ENCODE data around the gene TRIM52.

TRIM52 gene

DNA sequence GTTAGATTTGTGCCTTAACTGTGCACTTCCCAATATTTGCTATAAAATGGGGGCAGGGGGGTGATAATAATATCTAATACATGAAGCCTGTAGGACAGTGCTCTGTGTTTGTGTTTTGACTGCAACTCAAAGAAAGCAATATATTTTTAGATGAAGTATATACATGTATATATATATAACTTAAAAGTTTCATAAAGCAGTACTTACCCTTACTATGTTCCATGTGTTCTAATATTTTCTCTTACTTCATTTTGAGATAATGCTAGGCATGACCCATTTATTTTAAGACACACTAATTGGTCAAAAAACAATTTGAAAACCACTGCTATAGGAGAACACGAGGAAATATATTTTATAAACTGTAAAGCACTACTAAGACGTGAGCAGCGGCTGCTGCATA is 2.4 kb downstream of the TRIM52 start:
- no peak overlapping the region for H3K4me3 ChIP-seq (ENCODE audit: low read depth, low read length)

DNA sequence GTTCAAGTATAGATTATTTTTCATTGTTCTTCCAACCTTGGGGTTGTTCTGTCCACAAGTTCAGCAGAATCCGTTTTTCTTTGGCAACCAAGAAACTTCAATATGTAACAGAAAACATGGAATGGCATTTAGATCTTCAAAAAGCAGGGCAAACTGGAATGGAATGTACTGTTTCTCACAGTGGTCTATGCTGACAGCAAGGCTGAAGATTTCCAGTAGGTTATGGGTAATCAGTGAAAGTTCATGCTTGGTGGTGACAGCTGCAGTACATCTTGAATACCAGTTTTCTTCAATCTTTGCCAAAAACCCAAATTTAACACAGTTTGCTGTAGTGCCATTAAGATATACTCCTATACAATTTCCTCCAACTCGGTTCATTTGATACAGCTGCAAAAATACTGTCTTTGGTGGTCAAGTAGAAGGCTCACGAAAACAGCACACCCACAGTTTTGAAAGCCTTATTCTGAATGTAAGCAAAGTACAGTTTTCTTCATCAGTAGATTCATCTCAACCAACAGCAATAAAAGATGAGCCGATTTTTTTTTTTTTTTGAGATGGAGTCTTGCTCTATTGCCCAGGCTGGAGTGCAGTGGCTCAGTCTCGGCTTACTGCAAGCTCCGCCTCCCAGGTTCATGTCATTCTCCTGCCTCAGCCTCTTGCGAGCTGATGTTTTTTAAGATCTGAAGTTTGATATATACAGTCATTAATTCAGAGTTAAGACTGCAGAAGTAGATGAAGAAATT is 4.9 kb downstream of the TRIM52 start:
- no peak overlapping the region for H3K4me3 ChIP-seq (ENCODE audit: low read depth, low read length)

DNA sequence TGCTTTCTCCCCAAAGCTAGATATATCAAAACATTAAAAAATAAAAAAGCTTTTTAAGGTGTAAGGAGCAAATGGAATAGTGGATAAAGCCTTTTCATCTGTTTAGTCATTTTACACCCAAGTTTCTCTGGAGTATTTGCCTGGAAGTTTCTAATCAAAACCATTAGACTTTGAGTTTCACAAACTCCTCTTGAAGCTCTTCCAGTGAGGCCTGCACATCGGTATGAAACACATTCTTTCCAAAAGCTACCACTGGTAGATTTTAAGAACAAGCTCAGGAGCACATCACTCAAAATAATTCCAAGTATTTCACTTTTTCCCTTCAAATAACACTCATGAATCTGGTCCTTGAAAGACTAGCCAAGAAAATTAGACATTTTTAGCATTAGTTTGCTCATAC is 5.7 kb downstream of the TRIM52 start:
- no peak overlapping the region for H3K4me3 ChIP-seq (ENCODE audit: low read depth, low read length)

DNA sequence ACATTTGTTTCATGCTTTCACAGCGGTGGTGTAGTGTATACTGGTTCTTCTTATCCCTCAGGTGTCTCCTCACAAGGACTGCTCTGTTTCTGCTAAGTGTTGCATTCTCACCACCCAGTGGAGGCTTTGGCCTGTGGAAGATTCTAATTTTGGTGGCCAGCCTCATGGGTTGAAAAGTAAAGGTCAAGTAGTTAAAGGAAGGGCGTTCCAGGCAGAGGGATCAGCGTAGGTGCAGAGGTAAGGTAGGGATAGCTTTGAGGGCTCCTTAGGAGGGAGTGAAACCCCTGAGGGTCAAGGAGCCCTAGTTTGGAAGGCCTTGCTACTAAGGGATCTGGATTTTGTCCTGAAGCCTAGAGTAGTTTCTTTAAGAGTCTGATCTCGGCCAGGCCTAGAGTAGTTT is 12.7 kb downstream of the TRIM52 start:
- H3K4me3 ChIP-seq (ENCODE audit: low read depth, low read length) = peak overlapping the region; percentile 66

DNA sequence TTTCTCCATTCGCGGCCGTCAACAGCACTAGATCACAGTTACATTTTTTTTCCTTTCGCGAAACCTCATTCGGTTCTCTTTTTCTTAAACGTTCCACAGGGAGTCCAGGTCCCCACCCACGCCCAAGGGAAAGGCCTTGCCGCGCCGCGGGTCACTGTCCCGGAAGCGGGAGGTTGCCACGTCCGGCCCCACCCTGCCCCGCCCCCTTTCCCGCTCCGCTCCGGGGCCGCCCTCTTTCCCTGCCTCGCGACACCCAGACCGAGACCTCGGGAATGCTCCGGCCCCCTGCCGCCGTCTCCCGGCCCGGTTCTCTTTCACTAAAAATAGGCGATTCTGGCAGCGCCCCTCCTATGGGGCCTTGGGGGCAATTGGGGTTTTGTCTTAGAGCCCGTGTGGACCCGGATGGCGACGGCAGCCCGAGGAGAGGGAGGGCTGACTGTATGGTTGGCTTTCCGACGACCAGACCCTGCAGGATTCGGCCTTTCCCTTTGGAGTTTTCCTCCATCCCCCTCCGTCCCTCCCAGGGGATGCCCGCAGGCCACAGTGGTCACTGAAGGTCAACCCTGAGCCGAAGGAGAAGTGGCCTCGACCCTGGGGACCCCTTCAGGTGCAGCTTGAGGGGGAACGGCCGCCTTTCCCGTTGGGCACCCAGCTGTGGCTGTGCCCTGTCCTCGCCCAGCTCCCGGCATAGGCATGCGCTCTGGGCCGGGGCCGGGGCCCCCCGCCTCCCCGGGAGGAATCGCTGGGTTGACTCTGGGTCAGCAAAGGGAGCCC is 14.5 kb downstream of the TRIM52 start:
- peak overlapping the region; percentile 96 for H3K4me3 ChIP-seq (ENCODE audit: low read depth, low read length)

DNA sequence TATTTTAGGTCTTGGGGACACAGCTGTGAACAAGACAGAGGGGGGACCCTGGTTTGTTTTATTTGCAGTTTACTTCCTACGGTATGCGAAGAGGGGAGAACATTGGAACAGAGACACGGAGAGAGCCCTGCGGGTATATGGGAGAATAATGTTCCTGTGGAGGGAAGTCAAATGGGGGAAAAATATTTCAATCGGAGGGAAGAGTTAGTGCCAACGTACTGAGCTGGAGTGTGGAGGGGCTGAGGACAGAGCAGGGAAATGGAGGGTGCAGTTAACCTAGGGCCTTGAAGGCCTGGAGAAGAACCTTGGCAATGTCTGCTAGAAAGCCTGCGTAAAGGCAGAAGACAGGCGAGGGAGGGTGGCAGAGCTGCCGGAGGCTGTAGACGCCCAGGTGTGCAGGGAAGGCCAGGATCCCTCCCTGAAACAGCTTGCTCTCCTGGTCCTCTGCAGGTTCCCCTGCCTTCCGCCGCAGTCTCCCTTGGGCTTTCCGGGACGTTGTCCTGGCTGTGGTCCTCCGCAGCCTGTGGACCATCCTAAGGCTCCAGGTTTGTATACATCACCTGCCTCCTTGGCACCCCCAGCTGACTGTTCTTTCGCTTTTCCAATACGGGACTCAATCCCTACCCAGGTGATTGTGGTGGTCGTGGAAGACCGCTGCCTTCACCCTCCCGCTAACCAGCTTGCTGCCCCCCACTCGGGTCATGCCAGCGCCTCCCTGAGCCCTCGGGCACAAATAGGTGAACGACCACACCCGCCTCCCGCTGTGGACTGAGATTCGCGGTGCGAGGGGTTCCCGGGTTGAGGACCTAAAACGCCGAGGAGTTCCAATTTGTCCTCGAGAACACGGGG is 15.3 kb downstream of the TRIM52 start:
- H3K4me3 ChIP-seq (ENCODE audit: low read depth, low read length) = peak overlapping the region; percentile 96

DNA sequence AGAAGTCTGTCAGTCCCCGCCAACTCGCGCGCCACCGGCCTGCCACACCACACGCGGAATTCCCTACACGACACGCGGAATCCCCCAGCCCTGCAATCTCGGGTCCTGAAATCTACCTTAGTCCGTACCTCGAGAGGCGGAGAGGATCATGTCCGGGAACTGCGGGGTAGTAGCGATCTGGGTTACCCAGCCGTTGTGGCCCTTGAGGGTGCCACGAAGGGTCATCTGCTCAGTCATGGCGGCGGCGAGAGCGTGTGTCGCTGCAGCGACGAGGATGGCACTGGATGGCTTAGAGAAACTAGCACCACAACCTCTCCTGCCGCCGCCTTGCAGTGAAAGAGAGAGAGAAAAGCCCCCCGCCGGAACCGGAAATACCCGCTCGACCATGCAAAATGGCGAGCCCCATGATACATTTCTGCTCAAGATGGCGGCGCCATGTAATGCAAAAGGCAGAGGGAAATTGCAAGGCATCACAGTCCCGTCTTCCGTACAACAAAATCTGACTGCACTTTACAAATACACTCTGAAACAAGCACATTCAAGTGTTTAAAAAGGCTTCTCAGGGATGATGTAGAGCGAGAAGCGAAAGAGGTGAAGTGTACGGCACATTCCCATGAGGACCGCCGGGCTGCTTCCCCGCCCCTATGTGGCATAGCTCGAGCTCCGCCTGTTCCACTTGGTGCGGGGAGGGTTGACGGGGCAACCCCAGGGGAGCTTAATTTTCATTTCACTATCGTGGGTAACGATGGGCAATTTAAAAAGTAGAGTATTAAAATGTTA is 17.2 kb downstream of the TRIM52 start, which contains the start of gene RACK1:
Gene RACK1 (minus strand): TSS at position 343 of the 780 bp plus-strand sequence. CDS start 106 bp downstream, at position 237.
- H3K4me3 ChIP-seq (ENCODE audit: low read depth, low read length) = peak within 1 kb of the TSS; percentile 96

DNA sequence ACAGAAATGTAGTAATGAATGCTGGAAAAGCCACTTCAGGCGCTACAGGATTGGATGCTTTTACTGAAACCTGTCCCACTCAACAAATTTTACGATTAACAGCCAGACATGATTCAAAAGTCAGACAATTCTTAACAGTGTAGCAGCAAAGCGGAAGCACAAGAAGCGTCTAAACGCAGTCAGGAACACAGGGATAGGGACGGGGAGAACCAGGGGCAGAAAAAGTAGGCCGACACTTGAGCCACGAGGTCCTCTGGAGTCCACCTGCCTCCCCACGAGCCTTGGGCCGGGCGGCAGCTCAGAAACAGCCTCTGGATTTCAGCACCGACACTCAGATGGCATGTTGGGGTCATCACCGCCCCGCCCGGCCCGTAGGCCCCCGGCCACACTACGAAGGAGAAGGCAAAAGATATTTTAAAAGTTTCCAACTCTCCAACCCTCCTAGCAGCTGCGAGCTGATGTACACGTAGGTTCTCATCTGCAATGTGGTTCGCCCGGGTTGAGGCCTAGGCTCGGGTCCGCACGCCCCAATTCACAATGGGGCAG is 17.9 kb downstream of the TRIM52 start:
- H3K4me3 ChIP-seq (ENCODE audit: low read depth, low read length) = peak overlapping the region; percentile 96

DNA sequence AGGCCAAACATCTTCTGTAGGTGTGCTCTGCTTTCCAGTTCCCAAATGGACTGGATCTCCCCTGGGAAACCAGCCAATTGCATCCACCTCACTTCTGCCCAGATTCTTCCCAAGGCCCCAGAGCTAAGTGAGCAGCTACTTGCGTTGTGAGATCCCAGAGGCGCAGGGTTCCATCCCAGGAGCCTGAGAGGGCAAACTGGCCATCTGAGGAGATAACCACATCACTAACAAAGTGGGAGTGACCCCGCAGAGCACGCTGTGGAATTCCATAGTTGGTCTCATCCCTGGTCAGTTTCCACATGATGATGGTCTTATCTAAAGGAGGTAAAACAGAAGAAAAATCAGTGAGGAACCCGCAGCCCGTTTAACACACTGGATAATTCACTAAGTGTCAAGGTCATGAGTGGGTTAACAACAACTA is 18.9 kb downstream of the TRIM52 start:
- peak overlapping the region; percentile 96 for H3K4me3 ChIP-seq (ENCODE audit: low read depth, low read length)

DNA sequence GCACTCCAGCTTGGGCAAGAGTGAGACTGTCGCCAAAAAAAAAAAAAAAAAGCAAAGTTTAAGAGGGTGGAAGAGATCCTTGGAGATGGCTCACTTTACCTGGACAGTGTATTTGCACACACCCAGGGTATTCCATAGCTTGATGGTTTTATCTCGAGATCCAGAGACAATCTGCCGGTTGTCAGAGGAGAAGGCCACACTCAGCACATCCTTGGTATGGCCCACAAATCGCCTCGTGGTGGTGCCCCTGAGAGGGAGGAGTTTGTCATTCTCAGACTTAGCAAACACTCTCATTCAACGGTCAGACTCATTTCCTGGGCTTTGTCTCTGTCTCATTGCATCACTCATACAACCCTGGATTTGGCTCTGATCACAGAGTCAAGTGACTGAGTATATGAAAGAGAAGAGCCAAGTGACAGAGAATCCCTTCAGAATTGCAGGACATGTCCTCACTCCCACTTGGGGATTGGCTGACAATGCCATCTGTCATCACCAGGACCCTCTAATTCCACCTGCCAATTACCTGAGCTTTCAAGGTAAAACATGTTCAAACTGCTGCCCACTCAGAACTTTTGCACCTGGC is 19.5 kb downstream of the TRIM52 start:
- H3K4me3 ChIP-seq (ENCODE audit: low read depth, low read length) = peak overlapping the region; percentile 96

DNA sequence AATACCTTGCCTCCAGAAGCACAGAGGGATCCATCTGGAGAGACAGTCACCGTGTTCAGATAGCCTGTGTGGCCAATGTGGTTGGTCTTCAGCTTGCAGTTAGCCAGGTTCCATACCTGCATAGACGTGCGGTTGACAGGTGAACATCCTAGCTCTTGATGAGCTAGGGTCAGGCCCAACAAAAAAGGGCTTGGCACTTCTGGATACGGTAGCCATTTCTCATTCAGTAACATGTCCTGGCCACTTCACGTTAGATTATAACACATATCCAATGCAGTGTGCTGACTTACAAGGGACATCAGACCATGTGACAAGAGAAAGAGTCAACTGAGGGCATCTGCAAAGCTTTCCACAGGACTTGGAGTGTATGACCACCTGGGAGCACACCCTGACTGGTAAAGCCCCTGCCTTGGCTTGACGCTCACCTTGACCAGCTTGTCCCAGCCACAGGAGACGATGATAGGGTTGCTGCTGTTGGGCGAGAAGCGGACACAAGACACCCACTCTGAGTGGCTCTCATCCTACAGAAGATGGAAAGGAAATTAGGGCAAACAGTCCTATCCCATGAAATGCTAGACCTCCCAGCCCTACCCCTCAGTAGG is 21.8 kb downstream of the TRIM52 start:
- no peak overlapping the region for H3K4me3 ChIP-seq (ENCODE audit: low read depth, low read length)

DNA sequence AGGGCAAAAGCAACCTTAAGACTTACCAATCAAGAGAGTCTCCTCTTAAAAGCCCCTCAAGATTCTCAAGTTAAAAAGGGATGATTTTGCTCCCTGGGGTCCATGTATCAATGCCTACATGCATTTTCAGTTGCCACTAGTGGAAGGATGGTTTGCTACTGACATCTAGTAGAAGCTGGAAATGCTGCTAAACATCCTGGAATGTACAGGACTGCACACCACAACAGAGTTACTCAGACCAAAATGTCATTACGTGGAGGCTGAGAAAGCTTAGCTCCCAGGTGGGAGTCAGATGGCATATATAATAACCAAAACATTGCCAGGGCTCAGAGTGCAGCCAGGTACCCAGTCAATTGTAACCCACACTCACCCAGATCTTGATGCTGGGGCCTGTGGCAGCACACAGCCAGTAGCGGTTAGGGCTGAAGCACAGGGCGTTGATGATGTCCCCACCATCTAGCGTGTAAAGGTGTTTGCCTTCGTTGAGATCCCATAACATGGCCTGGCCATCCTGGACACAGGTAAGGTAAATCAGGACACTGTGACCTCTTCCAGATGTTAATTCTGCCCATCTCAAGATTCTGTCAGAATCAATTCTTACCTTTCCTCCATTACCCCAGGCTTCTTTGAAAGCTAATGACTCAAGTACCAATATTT is 23.1 kb downstream of the TRIM52 start:
- no peak overlapping the region for H3K4me3 ChIP-seq (ENCODE audit: low read depth, low read length)

DNA sequence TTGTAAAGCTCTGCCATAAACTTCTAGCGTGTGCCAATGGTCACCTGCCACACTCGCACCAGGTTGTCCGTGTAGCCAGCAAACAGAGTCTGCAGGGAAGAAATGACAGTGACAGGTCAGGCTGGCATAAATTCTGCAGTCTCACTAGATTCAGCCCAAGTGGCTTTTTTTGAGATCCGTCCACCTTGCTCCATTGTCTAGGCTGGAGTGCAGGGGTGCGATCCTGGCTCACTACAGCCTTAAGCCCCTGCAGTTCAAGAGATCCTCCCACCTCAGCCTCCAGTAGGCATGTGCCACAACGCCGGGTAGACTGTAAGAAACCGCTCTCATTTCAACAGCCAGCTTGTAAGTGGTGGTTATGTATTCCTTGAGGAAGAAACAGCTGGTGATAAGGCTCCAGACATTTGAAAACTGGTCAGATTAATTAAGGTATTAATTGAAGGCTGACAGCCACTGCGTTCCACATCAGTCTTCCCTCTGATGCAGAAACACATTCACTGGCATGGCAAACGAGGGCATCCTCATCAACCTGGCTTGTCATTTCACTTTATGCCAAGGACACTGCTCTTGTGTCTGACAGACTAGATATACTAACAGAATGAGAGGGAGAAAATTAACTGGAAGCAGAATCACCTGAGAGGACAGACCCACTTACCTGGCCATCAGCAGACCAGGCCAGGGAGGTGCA is 23.8 kb downstream of the TRIM52 start:
- no peak overlapping the region for H3K4me3 ChIP-seq (ENCODE audit: low read depth, low read length)

DNA sequence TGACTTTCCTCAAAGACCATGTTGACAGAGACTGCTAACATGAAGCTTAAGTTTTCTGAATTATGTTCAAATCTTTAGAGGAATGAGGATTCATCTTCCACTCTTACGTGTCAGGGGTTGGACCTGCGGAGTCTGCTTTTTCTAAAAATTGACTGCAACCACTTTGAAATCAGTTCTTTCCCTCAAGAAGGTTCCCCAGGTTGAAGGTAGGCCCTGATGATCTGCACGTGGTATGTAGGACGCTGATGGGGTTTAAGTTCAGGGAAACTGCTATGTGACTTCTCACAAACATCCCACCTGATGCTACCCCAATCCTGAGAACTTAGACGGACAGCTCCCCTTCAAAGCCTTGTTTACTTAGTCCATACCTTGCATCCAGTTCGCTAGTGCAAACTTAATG is 24.5 kb downstream of the TRIM52 start:
- no peak overlapping the region for H3K4me3 ChIP-seq (ENCODE audit: low read depth, low read length)

DNA sequence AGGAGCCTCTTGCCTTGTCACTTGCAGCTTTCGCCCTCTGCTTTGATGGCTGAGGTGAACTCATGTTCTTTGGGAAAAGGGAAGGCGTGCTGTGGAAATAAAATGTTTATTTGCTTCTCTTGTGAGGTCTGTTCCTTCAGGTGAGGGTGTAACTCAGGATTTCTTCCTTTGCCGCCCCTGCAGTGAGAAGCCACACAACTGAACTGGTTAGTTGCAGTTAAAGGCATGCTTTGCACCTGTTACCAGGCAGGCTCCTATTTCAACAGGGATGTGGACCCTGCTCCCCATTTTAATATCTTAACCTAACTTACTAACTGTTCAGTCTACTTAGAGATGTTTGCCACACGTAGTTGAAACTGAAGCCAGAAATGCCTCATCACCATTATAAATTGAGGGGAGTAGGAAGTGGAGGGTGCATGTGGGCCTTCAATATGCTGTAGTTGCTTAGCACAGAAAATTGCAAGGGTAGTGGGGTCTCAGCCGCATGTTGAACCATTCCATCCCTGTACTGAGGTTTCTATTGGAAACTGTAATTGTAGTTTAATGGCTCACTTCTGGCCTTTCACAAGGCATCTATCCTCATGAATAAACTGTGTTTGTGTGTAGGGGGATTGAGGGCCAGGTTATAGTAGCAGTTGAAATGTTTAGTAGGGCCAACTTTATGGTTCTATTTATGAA is 25.1 kb downstream of the TRIM52 start:
- no peak overlapping the region for H3K4me3 ChIP-seq (ENCODE audit: low read depth, low read length)

DNA sequence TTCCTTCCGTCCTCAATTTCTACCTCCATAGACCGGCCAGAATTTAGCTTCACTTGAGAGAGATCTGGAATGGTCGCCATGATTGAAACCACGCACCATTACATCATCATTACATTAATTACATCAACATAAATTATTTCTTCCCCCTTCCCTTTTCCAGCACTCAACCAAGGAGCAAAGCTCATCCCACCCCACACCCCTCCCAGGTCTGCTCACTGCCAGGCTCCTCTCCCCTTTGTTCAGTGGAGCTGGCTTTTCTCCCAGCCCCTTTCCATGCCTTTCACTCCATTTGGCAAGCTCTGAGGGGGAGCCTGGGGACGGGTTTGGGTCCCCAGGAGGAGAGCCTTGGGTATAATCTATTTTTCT is 25.6 kb downstream of the TRIM52 start:
- H3K4me3 ChIP-seq (ENCODE audit: low read depth, low read length) = no peak overlapping the region

DNA sequence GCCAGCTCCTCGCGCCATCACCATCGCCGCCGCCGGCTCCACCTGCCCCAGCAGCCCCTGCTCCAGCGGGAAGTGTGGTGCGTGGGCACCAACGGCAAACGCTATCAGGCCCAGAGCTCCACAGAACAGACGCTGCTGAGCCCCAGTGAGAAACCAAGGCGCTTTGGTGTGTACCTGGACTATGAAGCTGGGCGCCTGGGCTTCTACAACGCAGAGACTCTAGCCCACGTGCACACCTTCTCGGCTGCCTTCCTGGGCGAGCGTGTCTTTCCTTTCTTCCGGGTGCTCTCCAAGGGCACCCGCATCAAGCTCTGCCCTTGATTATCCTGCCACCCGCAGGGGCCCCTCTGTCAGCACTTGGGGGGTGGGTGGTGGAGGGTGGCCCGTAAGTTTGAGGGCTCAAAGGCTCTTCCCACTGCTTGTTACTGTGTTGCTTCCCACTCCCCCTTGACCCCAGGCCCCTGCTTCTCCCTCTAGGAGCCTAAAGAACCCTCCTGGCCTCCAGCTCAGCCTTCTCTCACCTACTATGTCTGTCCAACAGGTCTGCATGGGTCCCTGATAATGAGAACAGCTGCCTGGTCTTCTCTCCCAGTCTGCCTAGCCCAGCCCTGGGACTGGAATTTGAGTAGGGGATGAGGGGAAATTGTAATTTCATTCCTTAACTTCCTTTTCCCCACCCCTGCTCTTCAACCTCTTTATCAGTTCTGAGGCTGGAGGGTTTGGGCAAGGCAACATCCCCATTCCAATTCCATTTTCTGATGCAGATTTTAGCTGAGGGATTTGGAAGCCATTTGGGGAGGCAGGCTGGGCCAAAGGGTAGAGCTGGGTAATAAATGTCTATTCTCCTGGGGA is 26.3 kb downstream of the TRIM52 start:
- H3K4me3 ChIP-seq (ENCODE audit: low read depth, low read length) = no peak overlapping the region
